GM23248 (cell line): Measurements from ENCODE around the gene ZNF521. TPM values are rescaled to one million over a fixed set of nuclear protein-coding genes. Genes with fewer than 3 reads are reported as not detected.
A peak's percentile ranks its signal among the peaks of the same experiment; 100 is the strongest.

Experiments
- DNase-seq: peaks from one replicate; pipeline ENCODE4 v3.0.0-alpha.2; 2015
- H2AFZ ChIP-seq: fragments of 200-600 bp; sonication (generic); 2 replicates; pipeline ENCODE4 v1.6.1; 2016; ENCODE audit warnings: antibody characterized with exemption
- H3F3A ChIP-seq: fragments of 200-600 bp; sonication (generic); 2 replicates; pipeline ENCODE4 v1.6.1; 2016; ENCODE audit warnings: mild to moderate bottlenecking, antibody characterized with exemption, mixed run types; ENCODE audit not compliant: insufficient read depth
- H3K27ac ChIP-seq: fragments of 200-600 bp; sonication (generic); 2 replicates; pipeline ENCODE4 v1.5.1; 2016; ENCODE audit warnings: mild to moderate bottlenecking
- H3K27me3 ChIP-seq: fragments of 200-600 bp; sonication (generic); replicated peaks from 2 replicates; pipeline ENCODE4 v1.6.1; 2016; ENCODE audit warnings: mild to moderate bottlenecking; ENCODE audit not compliant: insufficient read depth
- H3K36me3 ChIP-seq: fragments of 200-600 bp; sonication (generic); 2 replicates; pipeline ENCODE4 v1.6.1; 2016; ENCODE audit warnings: low read depth, mild to moderate bottlenecking
- H3K4me1 ChIP-seq: fragments of 200-600 bp; sonication (generic); 2 replicates; pipeline ENCODE4 v1.6.1; 2016; ENCODE audit warnings: mild to moderate bottlenecking; ENCODE audit not compliant: insufficient read depth
- H3K4me2 ChIP-seq: fragments of 200-600 bp; sonication (generic); one replicate; pipeline ENCODE4 v1.6.1; 2016; ENCODE audit warnings: mild to moderate bottlenecking; ENCODE audit not compliant: unreplicated experiment
- H3K4me3 ChIP-seq: fragments of 200-600 bp; sonication (generic); 2 replicates; pipeline ENCODE4 v1.5.1; 2016; ENCODE audit warnings: mild to moderate bottlenecking
- H3K79me2 ChIP-seq: fragments of 200-600 bp; sonication (generic); 2 replicates; pipeline ENCODE4 v1.6.1; 2016; ENCODE audit warnings: mild to moderate bottlenecking; ENCODE audit not compliant: insufficient read depth
- H3K9ac ChIP-seq: fragments of 200-600 bp; sonication (generic); 2 replicates; pipeline ENCODE4 v1.6.1; 2016; ENCODE audit warnings: mild to moderate bottlenecking
- H3K9me2 ChIP-seq: fragments of 200-600 bp; sonication (generic); 2 replicates; pipeline ENCODE4 v1.6.1; 2016; ENCODE audit warnings: mixed run types, mild to moderate bottlenecking, moderate library complexity; ENCODE audit not compliant: insufficient read depth
- H3K9me3 ChIP-seq: fragments of 200-600 bp; sonication (generic); one replicate; pipeline ENCODE4 v1.6.1; 2017; ENCODE audit warnings: low read depth
- H4K20me1 ChIP-seq: fragments of 200-600 bp; sonication (generic); 2 replicates; pipeline ENCODE4 v1.6.0; 2016; ENCODE audit not compliant: insufficient read depth
- EZH2 ChIP-seq: fragments of 200-600 bp; sonication (generic); IDR thresholded peaks from 2 replicates; pipeline ENCODE4 v1.6.1; 2018; ENCODE audit warnings: antibody characterized with exemption, mild to moderate bottlenecking; ENCODE audit not compliant: insufficient read depth, poor library complexity, severe bottlenecking
- EZH2phosphoT487 ChIP-seq: fragments of 200-600 bp; sonication (generic); IDR thresholded peaks from 2 replicates; pipeline ENCODE4 v1.6.1; 2018; ENCODE audit warnings: antibody characterized with exemption, moderate library complexity, mild to moderate bottlenecking, low read depth; ENCODE audit not compliant: insufficient read depth
- WGBS, 2 experiments: methylation state at CpG; one replicate each; pipeline ENCODE4 v1.1.6; 2015 to 2017; ENCODE audit warnings: low lambda C conversion rate in 2 of 2, low coverage in 1 of 2; ENCODE audit errors: missing lambda C conversion rate in 2 of 2; 5-methylcytosine and 5-hydroxymethylcytosine counted together
- in situ Hi-C: fragments of 300-500 bp; cut with MboI; formaldehyde crosslinking; loops from 2 replicates; pipeline ENCODE4 v1.15.0; 2020
- polyA plus RNA-seq: library from polyadenylated mRNA; unstranded; fragments of >200 nt; fragmentation: Nextera tagmentation; extraction: Ambion mirVana; gene quantifications from 2 replicates; pipeline ENCODE4 v1.2.1, GENCODE V29; 2016
- total RNA-seq: library from RNA; depleted of rRNA; stranded (reverse); fragments of >200 nt; shearing (Covaris generic); gene quantifications from 2 replicates; pipeline ENCODE4 v1.2.3, GENCODE V29; 2014

ZNF521 gene
- total and polyA plus RNA-seq, 2 experiments from 2014 or later, result 7.8 to 17.9 TPM

DNA sequence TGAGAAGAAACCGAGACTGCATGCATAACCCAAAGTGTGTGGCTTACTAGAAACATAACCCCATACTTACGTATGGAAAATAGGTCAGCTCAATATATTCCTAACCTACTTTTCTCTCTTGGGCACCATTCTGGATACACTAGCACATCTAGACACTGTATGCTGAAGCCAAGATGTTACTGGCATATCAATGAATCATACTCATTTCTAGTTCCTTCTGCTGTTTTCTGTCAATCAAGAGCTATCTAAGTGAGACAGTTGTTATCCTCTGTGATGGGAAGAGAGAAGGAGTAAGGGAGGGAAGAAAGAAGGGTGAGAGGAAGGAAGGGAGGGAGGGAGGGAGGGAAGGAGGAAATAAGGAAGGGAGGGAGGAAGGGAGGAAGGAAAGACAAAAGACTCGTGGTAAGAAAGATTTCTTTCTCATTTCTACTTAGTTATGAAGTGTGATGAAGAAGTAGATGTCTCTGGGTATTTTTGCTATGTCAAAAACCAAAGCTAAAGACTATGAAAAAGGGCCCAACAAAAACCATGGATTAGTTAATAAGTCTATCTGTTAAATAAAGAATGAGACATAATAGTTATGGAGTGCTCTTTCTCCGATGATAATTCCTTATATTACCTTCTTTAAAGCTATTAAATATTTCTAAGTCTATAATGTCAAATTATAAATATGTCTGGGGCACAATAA, 248.4 kb downstream of the ZNF521 start:
- H4K20me1 ChIP-seq, result no peaks in the 10 kb centered on the region
- H3K9me3 ChIP-seq, result no peaks in the 10 kb centered on the region
- H3F3A ChIP-seq, result no peaks in the 10 kb centered on the region
- no peak overlapping the region for H3K27ac ChIP-seq
- 97 to 100% methylated on average over 4 of the region's 4 CpGs for WGBS, 2 experiments
- no peak for DNase-seq
- no peak overlapping the region for H2AFZ ChIP-seq
- no peaks in the 10 kb centered on the region for H3K27me3 ChIP-seq
- no peaks in the 10 kb centered on the region for H3K9me2 ChIP-seq
- no peaks in the 10 kb centered on the region for H3K79me2 ChIP-seq
- TF ChIP-seq EZH2phosphoT487, result no peak
- TF ChIP-seq EZH2, result no peak
- H3K36me3 ChIP-seq, result no peaks in the 10 kb centered on the region
- H3K9ac ChIP-seq, result no peak overlapping the region
- H3K4me3 ChIP-seq, result no peak overlapping the region
- H3K4me2 ChIP-seq, result no peak overlapping the region
- in situ Hi-C loops, result no loop called here
- peaks cover 12% of the 10 kb centered on the region for H3K4me1 ChIP-seq

DNA sequence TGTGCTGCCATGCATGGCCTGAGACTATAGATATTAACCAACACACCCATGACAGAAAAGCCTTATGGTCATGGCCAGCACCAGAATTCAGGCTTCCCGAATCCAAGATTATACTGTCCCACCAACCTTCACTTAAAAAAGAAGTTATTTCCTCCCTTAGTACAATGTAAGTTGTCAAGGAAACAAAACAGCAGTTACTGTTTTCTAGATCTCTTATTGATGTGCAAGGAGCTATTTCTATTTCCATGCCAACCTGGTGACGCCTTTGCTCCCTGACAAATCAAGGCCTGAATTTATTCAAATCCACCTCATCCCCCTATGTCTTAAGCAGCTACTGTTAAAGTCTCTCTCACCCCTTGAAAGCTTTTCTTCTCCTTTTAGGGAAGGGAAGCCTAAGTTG, 249.3 kb downstream of the ZNF521 start:
- TF ChIP-seq EZH2phosphoT487 (no peak), EZH2 (no peak)
- Histone ChIP-seq H2AFZ (no peak overlapping the region), H3K9me3 (no peaks in the 10 kb centered on the region), H3F3A (no peaks in the 10 kb centered on the region), H3K27me3 (no peaks in the 10 kb centered on the region), H3K4me1 (peaks cover 15% of the 10 kb centered on the region), H4K20me1 (no peaks in the 10 kb centered on the region), H3K9ac (no peak overlapping the region), H3K9me2 (no peaks in the 10 kb centered on the region), H3K4me3 (no peak overlapping the region), H3K4me2 (no peak overlapping the region), H3K36me3 (no peaks in the 10 kb centered on the region), H3K27ac (no peak overlapping the region), H3K79me2 (no peaks in the 10 kb centered on the region)
- in situ Hi-C loops, result no loop called here
- no peak for DNase-seq
- WGBS, 2 experiments, result 40 to 43% methylated on average over 2 of the region's 2 CpGs

DNA sequence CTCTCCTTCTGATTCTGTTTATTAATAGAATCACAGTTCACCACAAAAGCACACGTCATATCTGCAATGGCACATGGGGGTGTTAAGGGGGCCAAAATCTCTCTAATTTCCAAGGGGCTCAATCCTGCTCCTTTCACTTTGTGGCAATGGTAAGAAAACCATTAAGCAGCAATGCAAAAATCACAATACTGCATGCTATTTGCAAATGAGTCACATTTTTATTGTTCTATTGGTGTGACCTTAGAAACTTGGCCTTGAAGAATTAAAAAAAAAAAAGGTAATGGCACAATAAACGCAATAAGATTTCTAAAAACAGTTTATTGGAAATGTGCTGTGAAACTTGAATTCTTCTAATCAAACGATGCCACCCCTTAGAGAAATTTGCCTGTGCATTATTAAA, 251.5 kb downstream of the ZNF521 start:
- peaks cover 18% of the 10 kb centered on the region for H3K4me1 ChIP-seq
- no peaks in the 10 kb centered on the region for H3K36me3 ChIP-seq
- peak; percentile 11 for DNase-seq
- no peaks in the 10 kb centered on the region for H3K27me3 ChIP-seq
- no peak overlapping the region for H3K4me3 ChIP-seq
- no peaks in the 10 kb centered on the region for H3K9me3 ChIP-seq
- no peak for TF ChIP-seq EZH2
- no peak for TF ChIP-seq EZH2phosphoT487
- H3K79me2 ChIP-seq, result no peaks in the 10 kb centered on the region
- 31 to 39% methylated on average over 3 of the region's 3 CpGs for WGBS, 2 experiments
- no peaks in the 10 kb centered on the region for H3K9me2 ChIP-seq
- no peak overlapping the region for H3K9ac ChIP-seq
- no peaks in the 10 kb centered on the region for H3F3A ChIP-seq
- H3K27ac ChIP-seq, result no peak overlapping the region
- H2AFZ ChIP-seq, result no peak overlapping the region
- in situ Hi-C loops, result no loop called here
- H3K4me2 ChIP-seq, result no peak overlapping the region
- H4K20me1 ChIP-seq, result no peaks in the 10 kb centered on the region

DNA sequence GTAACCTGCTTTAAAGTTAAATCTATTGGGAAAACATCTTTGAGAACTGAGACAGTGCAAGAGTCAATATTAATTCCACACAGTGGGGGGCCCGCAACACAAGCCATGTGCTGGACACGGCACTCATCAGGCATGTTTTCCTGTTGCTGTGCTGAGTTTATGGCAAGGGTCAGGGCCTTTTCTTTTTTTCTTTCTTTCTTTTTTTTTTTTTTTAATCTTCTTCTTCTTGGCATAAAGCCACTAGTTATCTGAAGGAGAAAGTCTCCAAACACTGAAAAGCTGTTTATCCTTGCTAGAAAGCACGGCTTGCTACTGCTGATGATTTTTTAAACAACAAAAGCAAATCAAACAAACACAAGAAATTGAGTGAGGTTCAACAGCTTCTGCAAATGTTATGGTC, 252.1 kb downstream of the ZNF521 start:
- Histone ChIP-seq H3K27me3 (no peaks in the 10 kb centered on the region), H3K9ac (no peak overlapping the region), H3K9me3 (no peaks in the 10 kb centered on the region), H3K4me2 (no peak overlapping the region), H4K20me1 (no peaks in the 10 kb centered on the region), H2AFZ (no peak overlapping the region), H3K4me1 (peaks cover 18% of the 10 kb centered on the region), H3K79me2 (no peaks in the 10 kb centered on the region), H3K36me3 (no peaks in the 10 kb centered on the region), H3K9me2 (no peaks in the 10 kb centered on the region), H3K27ac (no peak overlapping the region), H3F3A (no peaks in the 10 kb centered on the region), H3K4me3 (no peak overlapping the region)
- peak; percentile 33 for DNase-seq
- WGBS, 2 experiments, result 34 to 38% methylated on average over 3 of the region's 3 CpGs
- in situ Hi-C loops, result no loop called here
- no peak for TF ChIP-seq EZH2
- TF ChIP-seq EZH2phosphoT487, result no peak

DNA sequence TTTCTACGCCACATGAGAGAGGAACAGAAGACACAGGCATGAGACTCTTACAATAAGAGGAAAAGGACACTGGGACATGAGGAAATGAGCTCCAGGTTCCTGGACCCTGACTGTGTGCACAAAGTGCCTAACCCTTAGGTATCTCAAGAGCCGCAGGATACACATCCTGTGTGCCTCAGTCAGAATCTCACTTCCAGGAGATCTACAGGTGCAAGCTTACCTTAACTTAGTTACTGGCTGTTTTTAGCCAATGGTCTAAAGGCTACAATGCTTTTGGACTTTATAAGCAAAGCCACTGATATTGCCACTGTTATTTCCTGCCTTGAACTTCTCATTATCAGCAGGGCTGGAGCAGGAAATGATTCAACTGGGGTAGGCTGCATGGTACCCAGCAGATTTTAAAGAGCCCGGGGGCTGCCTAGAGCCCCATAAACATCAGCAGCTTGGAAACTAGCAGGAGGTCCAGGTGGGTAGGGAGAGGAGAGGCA, 254.4 kb downstream of the ZNF521 start:
- Histone ChIP-seq H3K4me3 (no peak overlapping the region), H4K20me1 (no peaks in the 10 kb centered on the region), H3K27me3 (no peaks in the 10 kb centered on the region), H3K4me2 (no peak overlapping the region), H3K9me3 (no peaks in the 10 kb centered on the region), H3K79me2 (no peaks in the 10 kb centered on the region), H3F3A (no peaks in the 10 kb centered on the region), H3K4me1 (peaks cover 18% of the 10 kb centered on the region), H2AFZ (no peak overlapping the region), H3K36me3 (no peaks in the 10 kb centered on the region), H3K27ac (no peak overlapping the region), H3K9ac (no peak overlapping the region), H3K9me2 (no peaks in the 10 kb centered on the region)
- in situ Hi-C loops, result no loop called here
- TF ChIP-seq EZH2phosphoT487, result no peak
- no peak for TF ChIP-seq EZH2
- WGBS, 2 experiments, result 73 to 78% methylated on average over 3 of the region's 3 CpGs
- no peak for DNase-seq
